ENCODE results near the gene FOSL2.

DNA sequence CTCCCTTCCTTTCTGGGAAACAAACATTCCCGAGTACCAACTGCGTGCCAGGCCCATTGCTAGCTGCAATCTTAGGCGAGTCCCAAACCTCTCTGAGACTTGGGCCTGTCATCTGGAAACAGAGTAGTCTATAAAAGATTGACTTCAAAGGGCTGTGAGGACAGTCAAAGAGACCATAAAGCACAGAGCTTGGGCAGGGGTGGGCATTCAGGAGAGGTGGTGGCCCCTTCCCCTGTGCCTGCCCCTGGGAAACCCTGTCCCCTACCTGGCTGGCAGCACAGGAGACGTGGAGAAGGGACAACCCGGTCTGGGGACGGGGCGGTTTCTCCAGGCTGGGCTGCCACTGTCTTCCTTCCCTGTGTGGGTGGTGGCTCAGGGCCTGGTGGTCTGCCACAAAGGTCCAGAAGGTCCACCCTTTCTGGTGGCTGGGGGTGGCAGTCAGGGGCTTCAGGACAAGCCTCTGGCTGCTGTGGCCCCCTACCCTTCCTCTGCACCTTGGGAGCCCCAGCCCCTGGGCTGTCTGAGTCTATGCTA, 33.9 kb upstream of the FOSL2 start:
- TF ChIP-seq, protein P1, sequence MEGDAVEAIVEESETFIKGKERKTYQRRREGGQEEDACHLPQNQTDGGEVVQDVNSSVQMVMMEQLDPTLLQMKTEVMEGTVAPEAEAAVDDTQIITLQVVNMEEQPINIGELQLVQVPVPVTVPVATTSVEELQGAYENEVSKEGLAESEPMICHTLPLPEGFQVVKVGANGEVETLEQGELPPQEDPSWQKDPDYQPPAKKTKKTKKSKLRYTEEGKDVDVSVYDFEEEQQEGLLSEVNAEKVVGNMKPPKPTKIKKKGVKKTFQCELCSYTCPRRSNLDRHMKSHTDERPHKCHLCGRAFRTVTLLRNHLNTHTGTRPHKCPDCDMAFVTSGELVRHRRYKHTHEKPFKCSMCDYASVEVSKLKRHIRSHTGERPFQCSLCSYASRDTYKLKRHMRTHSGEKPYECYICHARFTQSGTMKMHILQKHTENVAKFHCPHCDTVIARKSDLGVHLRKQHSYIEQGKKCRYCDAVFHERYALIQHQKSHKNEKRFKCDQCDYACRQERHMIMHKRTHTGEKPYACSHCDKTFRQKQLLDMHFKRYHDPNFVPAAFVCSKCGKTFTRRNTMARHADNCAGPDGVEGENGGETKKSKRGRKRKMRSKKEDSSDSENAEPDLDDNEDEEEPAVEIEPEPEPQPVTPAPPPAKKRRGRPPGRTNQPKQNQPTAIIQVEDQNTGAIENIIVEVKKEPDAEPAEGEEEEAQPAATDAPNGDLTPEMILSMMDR (IDR thresholded peaks at IDR 0.05; ENCODE audit: low read length), result no peak
- TF ChIP-seq EZH2 (IDR thresholded peaks at IDR 0.05; ENCODE audit: borderline replicate concordance, low read length), result no peak
